ENCODE measurements around the gene LZTS2.

Gene LZTS2

DNA sequence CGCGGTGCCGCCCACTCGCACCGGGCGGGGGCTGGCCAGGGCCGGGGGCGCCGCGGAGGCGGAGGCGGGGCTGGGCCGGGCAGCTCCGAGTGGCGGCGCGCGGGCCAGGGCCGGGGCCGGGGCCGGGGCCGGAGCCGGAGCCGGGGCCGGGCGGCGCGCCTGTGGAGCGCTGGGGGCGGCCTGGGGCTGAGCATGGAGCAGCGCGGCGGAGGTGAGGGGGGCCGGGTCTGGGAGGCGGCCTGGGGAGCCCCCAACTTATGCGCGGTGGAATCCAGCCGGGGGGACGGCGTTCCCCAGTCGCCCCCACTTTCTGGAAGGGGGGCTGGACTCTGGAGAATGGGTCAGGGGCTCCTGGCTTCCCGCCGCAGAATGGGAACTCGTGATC is at the start of gene LZTS2:
TSS of gene LZTS2 (plus strand) at position 67 of the 385 bp plus-strand sequence. CDS start 2,731 bp downstream, outside the sequence.
- no peak for TF ChIP-seq CTCF (IDR thresholded peaks at IDR 0.05; ENCODE audit: low read depth, low read length)
- peak within 1 kb of the TSS; percentile 91 for H3K4me3 ChIP-seq (ENCODE audit: low read depth, low read length)

DNA sequence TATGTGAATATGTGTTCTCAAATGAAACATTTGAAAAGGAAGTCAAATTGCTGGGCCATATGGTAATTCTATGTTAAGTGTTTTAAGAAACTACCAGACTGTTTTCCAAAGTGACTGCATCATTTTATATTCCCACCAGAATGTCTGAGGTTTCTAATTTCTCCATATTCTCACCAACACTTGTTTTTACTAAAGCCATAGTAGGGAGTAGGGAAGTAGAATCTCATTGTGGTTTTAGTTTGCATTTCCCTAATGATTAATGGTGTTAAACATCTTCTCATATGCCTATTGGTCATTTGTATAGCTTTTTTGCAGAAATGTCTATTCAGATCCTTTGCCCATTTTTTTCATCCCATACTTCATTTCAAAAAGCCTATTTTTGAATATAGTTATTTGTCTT is 39.4 kb upstream of the LZTS2 start:
- TF ChIP-seq CTCF (IDR thresholded peaks at IDR 0.05; ENCODE audit: low read depth, low read length), result no peak
- no peak overlapping the region for H3K4me3 ChIP-seq (ENCODE audit: low read depth, low read length)

GRCh38 chr10:100962351-100963080 is 37.1 kb upstream of the LZTS2 start:
- no peak for TF ChIP-seq CTCF (IDR thresholded peaks at IDR 0.05; ENCODE audit: low read depth, low read length)
- no peak overlapping the region for H3K4me3 ChIP-seq (ENCODE audit: low read depth, low read length)

DNA sequence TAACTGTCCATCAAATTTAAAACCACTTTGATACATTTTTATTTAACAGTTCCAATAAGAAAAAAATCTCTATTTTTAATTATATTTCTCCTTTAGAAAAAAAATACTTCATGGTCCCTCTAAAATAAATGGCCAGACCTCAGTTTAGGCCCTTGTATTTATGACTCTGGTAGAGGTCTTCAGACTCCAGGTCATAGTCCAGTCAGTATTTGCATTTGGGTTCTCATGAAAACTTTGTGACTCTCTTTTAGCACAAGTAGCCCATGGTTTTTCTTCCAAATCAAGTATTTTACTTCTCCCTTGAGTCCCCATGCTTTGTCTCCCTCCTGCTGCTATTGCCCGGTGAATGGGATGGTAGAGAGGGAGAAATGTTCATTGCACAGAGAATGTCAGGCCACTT is 35.8 kb upstream of the LZTS2 start:
- TF ChIP-seq CTCF (IDR thresholded peaks at IDR 0.05; ENCODE audit: low read depth, low read length), result no peak
- no peak overlapping the region for H3K4me3 ChIP-seq (ENCODE audit: low read depth, low read length)

DNA sequence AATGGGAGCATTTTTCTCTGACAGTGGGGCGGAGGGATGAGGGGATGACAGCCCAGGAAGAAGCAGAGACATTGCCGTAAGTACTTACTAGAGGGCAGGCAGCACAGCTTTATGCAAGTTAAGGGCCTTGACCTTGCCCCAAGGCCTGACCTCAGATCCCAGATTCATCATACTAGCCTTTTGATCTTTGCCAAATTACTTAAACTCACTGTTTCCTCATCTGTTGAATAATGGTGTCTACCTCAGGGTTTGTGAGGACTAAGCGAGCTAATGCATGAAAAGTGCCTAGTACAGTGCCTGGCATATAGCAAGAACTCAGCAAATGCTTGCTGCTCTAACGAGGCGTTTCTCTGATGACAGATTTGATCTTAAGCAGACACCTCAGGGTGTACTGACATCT is 33.8 kb upstream of the LZTS2 start:
- H3K4me3 ChIP-seq (ENCODE audit: low read depth, low read length), result no peak overlapping the region
- TF ChIP-seq CTCF (IDR thresholded peaks at IDR 0.05; ENCODE audit: low read depth, low read length), result no peak

- no peak overlapping the region for H3K4me3 ChIP-seq (ENCODE audit: low read depth, low read length)
- no peak for TF ChIP-seq CTCF (IDR thresholded peaks at IDR 0.05; ENCODE audit: low read depth, low read length)
Measured at GRCh38 chr10:100966887-100967286, 32.7 kb upstream of the LZTS2 start.

GRCh38 chr10:100967332-100967731 is 32.3 kb upstream of the LZTS2 start:
- no peak for TF ChIP-seq CTCF (IDR thresholded peaks at IDR 0.05; ENCODE audit: low read depth, low read length)

More at GRCh38 chr10:100967332-100967731, 32.3 kb upstream of the LZTS2 start:
- no peak overlapping the region for H3K4me3 ChIP-seq (ENCODE audit: low read depth, low read length)
